Putamen (tissue), 1 donor: ENCODE data around the gene CFAP74.

ENCODE experiments used
- DNase-seq: peaks from one replicate; pipeline ENCODE4 v3.0.0-alpha.2; 2016; ENCODE audit warnings: low spot score

CFAP74 gene

GRCh38 chr1:2003541-2004131 lies at the start of gene CFAP74:
Gene CFAP74 (minus strand): TSS chr1:2003786. CDS start chr1:1990956, 12,830 bp downstream.
- no peak for DNase-seq

- no peak for DNase-seq
Measured at GRCh38 chr1:2053217-2053616, 49.6 kb upstream of the CFAP74 start.

GRCh38 chr1:2052756-2053155 lies 49.2 kb upstream of the CFAP74 start:
- no peak for DNase-seq

GRCh38 chr1:2052054-2052679 lies 48.6 kb upstream of the CFAP74 start:
- DNase-seq = no peak

- DNase-seq = no peak
Measured at GRCh38 chr1:2050793-2051682, 47.5 kb upstream of the CFAP74 start.

- DNase-seq = no peak
Measured at GRCh38 chr1:2050461-2050792, 46.8 kb upstream of the CFAP74 start.

GRCh38 chr1:2049718-2050431 lies 46.3 kb upstream of the CFAP74 start, which contains the start of gene PRKCZ:
Gene PRKCZ (plus strand): TSS chr1:2050411. CDS start chr1:2050631, 220 bp downstream.
- no peak for DNase-seq

- no peak for DNase-seq
Measured at GRCh38 chr1:2049225-2049717, 45.7 kb upstream of the CFAP74 start.

GRCh38 chr1:2047749-2048729 lies 44.5 kb upstream of the CFAP74 start:
- no peak for DNase-seq

- no peak for DNase-seq
Measured at GRCh38 chr1:2046953-2047748, 43.6 kb upstream of the CFAP74 start.

GRCh38 chr1:2046174-2046917 lies 42.8 kb upstream of the CFAP74 start:
- DNase-seq = no peak

GRCh38 chr1:2045468-2046173 lies 42.0 kb upstream of the CFAP74 start:
- DNase-seq = no peak

GRCh38 chr1:2044510-2045319 lies 41.1 kb upstream of the CFAP74 start:
- peak; percentile 51 for DNase-seq

- no peak for DNase-seq
Measured at GRCh38 chr1:2043886-2044285, 40.3 kb upstream of the CFAP74 start.

GRCh38 chr1:2042830-2043773 lies 39.5 kb upstream of the CFAP74 start:
- no peak for DNase-seq

GRCh38 chr1:2041887-2042286 lies 38.3 kb upstream of the CFAP74 start:
- DNase-seq = no peak

- no peak for DNase-seq
Measured at GRCh38 chr1:2041305-2041704, 37.7 kb upstream of the CFAP74 start.
